HepG2 (cell line): ENCODE measurements around the gene NELFB. TPM values are rescaled to one million over a fixed set of nuclear protein-coding genes. Genes with fewer than 3 reads are reported as not detected.

ENCODE experiments used
- ATAC-seq: fragments of 200-7000 bp; cut with Tn5 transposase; 3 replicates; pipeline ENCODE4 v1.9.1; 2020; ENCODE audit warnings: mild to moderate bottlenecking, moderate library complexity
- BruUV-seq: library from RNA; stranded (reverse); fragments of 400-500 nt; replicated peaks from 2 replicates; lab custom pipeline; 2021; lab: Mats Ljungman, UMichigan
- CTCF ChIA-PET: fragments of 300-600 bp; formaldehyde crosslinking; extraction: SDS; loops from one replicate; lab custom pipeline; 2021; ENCODE audit warnings: low total read pairs, inconsistent platforms, low intra/inter-chr PET ratio; lab: Yijun Ruan, JAX
- POLR2A ChIA-PET: fragments of 350-600 bp; sonication (Branson Sonifier 250); formaldehyde crosslinking; loops from one replicate; lab custom pipeline; 2020; ENCODE audit warnings: antibody characterized with exemption, inconsistent platforms; lab: Yijun Ruan, JAX
- DNase-seq: peaks from one replicate; pipeline ENCODE4 v3.0.0-alpha.2; 2015; ENCODE audit warnings: low spot score
- FAIRE-seq: peaks from 3 replicates; lab custom pipeline; 2011; peaks lifted over from hg19 to GRCh38; lab: Jason Lieb, UNC
- H2AFZ ChIP-seq: one replicate; pipeline ENCODE4 v1.6.1; 2011; ENCODE audit warnings: low read length, inconsistent platforms
- H3K27ac ChIP-seq: fragments of 300-600 bp; 3 replicates; pipeline ENCODE4 v1.8.0; 2011; ENCODE audit warnings: mixed run types, mild to moderate bottlenecking, mixed read lengths, low read length, inconsistent platforms; ENCODE audit not compliant: insufficient read depth; ENCODE audit errors: extremely low read length
- H3K27me3 ChIP-seq, 2 experiments: fragments of 200-600 bp in 1 of 2; 2 replicates in 1 of 2; 3 replicates in 1 of 2; pipeline versions ENCODE4 v1.6.0 to v1.8.0; 2011; ENCODE audit warnings: low read length in 2 of 2, mild to moderate bottlenecking in 2 of 2, moderate library complexity in 2 of 2, inconsistent platforms in 1 of 2; ENCODE audit not compliant: insufficient read depth in 2 of 2, control insufficient read depth in 1 of 2
- H3K36me3 ChIP-seq, 2 experiments: fragments of 200-600 bp in 1 of 2; replicated peaks in 1 of 2; 2 replicates in 1 of 2; 3 replicates in 1 of 2; pipeline versions ENCODE4 v1.5.1 to v1.8.0; 2011; ENCODE audit warnings: low read length in 2 of 2, inconsistent platforms in 1 of 2; ENCODE audit not compliant: insufficient read depth in 2 of 2, control insufficient read depth in 1 of 2
- H3K4me1 ChIP-seq: 2 replicates; pipeline ENCODE4 v1.5.1; 2012; ENCODE audit warnings: low read length, inconsistent platforms; ENCODE audit not compliant: insufficient read depth
- H3K4me2 ChIP-seq: 2 replicates; pipeline ENCODE4 v1.6.0; 2011; ENCODE audit warnings: low read depth, low read length, inconsistent platforms
- H3K4me3 ChIP-seq, 3 experiments: fragments of 200-600 bp in 1 of 3; sonication (generic), shearing (Covaris generic) in 1 of 3; replicated peaks in 1 of 3; 2 replicates each; pipeline ENCODE4 v1.5.1; 2011 to 2016; ENCODE audit warnings: low read length in 3 of 3, inconsistent platforms in 2 of 3, low read depth in 2 of 3, mild to moderate bottlenecking in 2 of 3, control low read depth in 1 of 3, mixed read lengths in 1 of 3; ENCODE audit not compliant: insufficient read depth in 1 of 3
- H3K79me2 ChIP-seq: one replicate; pipeline ENCODE4 v1.6.1; 2011; ENCODE audit warnings: low read length, inconsistent platforms; ENCODE audit not compliant: insufficient read depth
- H3K9ac ChIP-seq: 2 replicates; pipeline ENCODE4 v1.6.0; 2011; ENCODE audit warnings: mild to moderate bottlenecking, low read depth, low read length, inconsistent platforms; ENCODE audit not compliant: insufficient read depth
- H3K9me3 ChIP-seq: 2 replicates; pipeline ENCODE4 v1.5.1; 2012; ENCODE audit warnings: mild to moderate bottlenecking, low read length
- H4K20me1 ChIP-seq: 2 replicates; pipeline ENCODE4 v1.6.0; 2011; ENCODE audit warnings: inconsistent platforms, mild to moderate bottlenecking, low read length, moderate library complexity; ENCODE audit not compliant: insufficient read depth
- EEA1 ChIP-seq: sonication (generic); formaldehyde crosslinking; IDR thresholded peaks from 2 replicates; pipeline ENCODE4 v1.5.1; 2020; ENCODE audit warnings: mild to moderate bottlenecking, missing genetic modification reagents, borderline replicate concordance
- HDAC2 ChIP-seq: sonication (generic); formaldehyde crosslinking; IDR thresholded peaks from 2 replicates; pipeline ENCODE4 v1.4.0; 2020; ENCODE audit warnings: missing genetic modification reagents
- HMG20A ChIP-seq: IDR thresholded peaks from 2 replicates; pipeline ENCODE4 v1.6.1; 2016; ENCODE audit warnings: borderline replicate concordance
- NFYB ChIP-seq: sonication (generic); formaldehyde crosslinking; IDR thresholded peaks from 2 replicates; pipeline ENCODE4 v1.4.0; 2020; ENCODE audit warnings: missing genetic modification reagents
- NFYC ChIP-seq: IDR thresholded peaks from 2 replicates; pipeline ENCODE4 v1.6.1; 2016; ENCODE audit warnings: missing genetic modification reagents, missing compliant biosample characterization
- NR2F6 ChIP-seq, 2 experiments: IDR thresholded peaks; 2 replicates each; pipeline ENCODE4 v1.6.1; 2016; ENCODE audit warnings: antibody characterized with exemption in 1 of 2, mild to moderate bottlenecking in 1 of 2
- SOX13 ChIP-seq, 3 experiments: fragments of 450-650 bp in 1 of 3; sonication (generic) in 1 of 3; formaldehyde crosslinking in 1 of 3; IDR thresholded peaks in 2 of 3; conservative IDR thresholded peaks in 1 of 3; 2 replicates each; pipeline versions ENCODE4 v1.5.0 to v1.6.1; 2016 to 2020; ENCODE audit warnings: antibody characterized with exemption in 1 of 3, mild to moderate bottlenecking in 1 of 3, missing compliant biosample characterization in 1 of 3, missing genetic modification reagents in 1 of 3, moderate library complexity in 1 of 3
- SOX6 ChIP-seq, 2 experiments: fragments of 450-650 bp in 1 of 2; sonication (generic) in 1 of 2; formaldehyde crosslinking in 1 of 2; IDR thresholded peaks; 2 replicates each; pipeline versions ENCODE4 v1.4.0 to v1.6.1; 2017 to 2020; ENCODE audit warnings: antibody characterized with exemption in 1 of 2, mild to moderate bottlenecking in 1 of 2, missing genetic modification reagents in 1 of 2
- TCF7 ChIP-seq: sonication (generic); IDR thresholded peaks from 2 replicates; pipeline ENCODE4 v1.6.1; 2016; ENCODE audit warnings: antibody characterized with exemption, low read depth
- ZBTB38 ChIP-seq: sonication (generic); formaldehyde crosslinking; IDR thresholded peaks from 2 replicates; pipeline ENCODE4 v1.5.1; 2020; ENCODE audit warnings: mild to moderate bottlenecking, missing genetic modification reagents
- ZNF329 ChIP-seq: sonication (generic); formaldehyde crosslinking; IDR thresholded peaks from 2 replicates; pipeline ENCODE4 v1.9.0; 2021; ENCODE audit warnings: low read depth, mild to moderate bottlenecking, missing genetic modification reagents
- ZNF7 ChIP-seq: IDR thresholded peaks from 2 replicates; pipeline ENCODE4 v1.6.1; 2016; ENCODE audit warnings: missing biosample characterization, missing genetic modification reagents
- ZSCAN29 ChIP-seq: sonication (generic); formaldehyde crosslinking; conservative IDR thresholded peaks from 2 replicates; pipeline ENCODE4 v1.4.0; 2020; ENCODE audit warnings: mild to moderate bottlenecking, missing genetic modification reagents
- WGBS: methylation state at CpG from one replicate; pipeline ENCODE4 v1.1.6; 2017; ENCODE audit warnings: low lambda C conversion rate; 5-methylcytosine and 5-hydroxymethylcytosine counted together
- in situ Hi-C: cut with HindIII; loops from 2 replicates; pipeline ENCODE4 v1.10.0; 2017; ENCODE audit warnings: low pct_unique_long_range_greater_than_20kb; ENCODE audit not compliant: extremely low pct_ligation_motif_present
- intact Hi-C: fragments of 100-400 bp; cut with micrococcal nuclease; formaldehyde crosslinking; loops from one replicate; pipeline ENCODE4 v1.10.0; 2022; ENCODE audit not compliant: unreplicated experiment
- polyA plus RNA-seq, 8 experiments: library from polyadenylated mRNA; depleted of rRNA in 3 of 8; stranded (reverse) in 7 of 8; unstranded in 1 of 8; fragments of >200 nt; fragmentation: Illumina TruSeq in 4 of 8; extraction: Trizol in 4 of 8; gene quantifications; 2 replicates each; pipeline versions ENCODE4 v1.2.1 to v1.2.3, GENCODE V29; 2011 to 2016; ENCODE audit warnings: low read depth in 4 of 8, missing spikeins in 1 of 8, mixed read lengths in 1 of 8; ENCODE audit not compliant: insufficient read depth in 1 of 8
- total RNA-seq, 5 experiments: library from RNA; depleted of rRNA; stranded (reverse); fragments of >200 nt; fragmentation: Illumina TruSeq; extraction: Trizol; gene quantifications; 2 replicates each; pipeline ENCODE4 v1.2.3, GENCODE V29; 2016; ENCODE audit warnings: low read depth in 1 of 5
- TF ChIP-seq, protein P1 (sequence below): sonication (generic); formaldehyde crosslinking; IDR thresholded peaks from 2 replicates; pipeline ENCODE4 v1.5.0; 2020; ENCODE audit warnings: mild to moderate bottlenecking, missing genetic modification reagents, borderline replicate concordance
- TF ChIP-seq, protein P2 (sequence below): sonication (generic); formaldehyde crosslinking; IDR thresholded peaks from 2 replicates; pipeline ENCODE4 v1.4.0; 2020; ENCODE audit warnings: missing genetic modification reagents

NELFB gene
- total and polyA plus RNA-seq, 2 of the 13 experiments (the other 11 are each of a cell fraction or from before 2014, with no cell fraction given) = 26.5 to 45.8 TPM

DNA sequence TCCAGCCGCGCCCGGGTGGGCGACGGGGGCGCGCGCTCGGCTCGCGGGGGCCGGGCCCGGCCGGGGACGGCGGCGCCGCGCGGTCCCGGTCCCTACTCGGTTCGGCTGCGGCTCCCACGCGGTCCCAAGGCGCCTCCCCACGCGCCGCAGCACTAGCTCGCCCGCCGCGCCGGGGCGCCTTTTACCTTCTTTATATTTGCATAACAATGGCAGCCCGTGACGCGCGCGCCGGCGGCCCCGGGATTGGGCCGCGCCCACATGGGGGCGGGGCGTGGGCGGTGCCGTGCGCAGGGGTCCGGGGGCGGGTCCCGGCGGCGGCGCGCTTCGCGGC is 47.0 kb downstream of the NELFB start, which contains the start of gene NRARP (continued):
- TF ChIP-seq, protein P1, sequence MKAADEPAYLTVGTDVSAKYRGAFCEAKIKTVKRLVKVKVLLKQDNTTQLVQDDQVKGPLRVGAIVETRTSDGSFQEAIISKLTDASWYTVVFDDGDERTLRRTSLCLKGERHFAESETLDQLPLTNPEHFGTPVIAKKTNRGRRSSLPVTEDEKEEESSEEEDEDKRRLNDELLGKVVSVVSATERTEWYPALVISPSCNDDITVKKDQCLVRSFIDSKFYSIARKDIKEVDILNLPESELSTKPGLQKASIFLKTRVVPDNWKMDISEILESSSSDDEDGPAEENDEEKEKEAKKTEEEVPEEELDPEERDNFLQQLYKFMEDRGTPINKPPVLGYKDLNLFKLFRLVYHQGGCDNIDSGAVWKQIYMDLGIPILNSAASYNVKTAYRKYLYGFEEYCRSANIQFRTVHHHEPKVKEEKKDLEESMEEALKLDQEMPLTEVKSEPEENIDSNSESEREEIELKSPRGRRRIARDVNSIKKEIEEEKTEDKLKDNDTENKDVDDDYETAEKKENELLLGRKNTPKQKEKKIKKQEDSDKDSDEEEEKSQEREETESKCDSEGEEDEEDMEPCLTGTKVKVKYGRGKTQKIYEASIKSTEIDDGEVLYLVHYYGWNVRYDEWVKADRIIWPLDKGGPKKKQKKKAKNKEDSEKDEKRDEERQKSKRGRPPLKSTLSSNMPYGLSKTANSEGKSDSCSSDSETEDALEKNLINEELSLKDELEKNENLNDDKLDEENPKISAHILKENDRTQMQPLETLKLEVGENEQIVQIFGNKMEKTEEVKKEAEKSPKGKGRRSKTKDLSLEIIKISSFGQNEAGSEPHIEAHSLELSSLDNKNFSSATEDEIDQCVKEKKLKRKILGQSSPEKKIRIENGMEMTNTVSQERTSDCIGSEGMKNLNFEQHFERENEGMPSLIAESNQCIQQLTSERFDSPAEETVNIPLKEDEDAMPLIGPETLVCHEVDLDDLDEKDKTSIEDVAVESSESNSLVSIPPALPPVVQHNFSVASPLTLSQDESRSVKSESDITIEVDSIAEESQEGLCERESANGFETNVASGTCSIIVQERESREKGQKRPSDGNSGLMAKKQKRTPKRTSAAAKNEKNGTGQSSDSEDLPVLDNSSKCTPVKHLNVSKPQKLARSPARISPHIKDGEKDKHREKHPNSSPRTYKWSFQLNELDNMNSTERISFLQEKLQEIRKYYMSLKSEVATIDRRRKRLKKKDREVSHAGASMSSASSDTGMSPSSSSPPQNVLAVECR = no peak
- TF ChIP-seq NFYC (CRISPR knock-in tag) (0 out of 2 replicates have a peak, but pooled peaks have one; percentile 30), SOX13 (IDR thresholded peaks at IDR 0.05) (0 out of 2 replicates have a peak, but pooled peaks have one; percentile 52), SOX13 (CRISPR knock-in tag; conservative IDR thresholded peaks at IDR 0.05 in 1 of 2, IDR thresholded peaks at IDR 0.05 in 1 of 2) (peak in 1 of 2 experiments; percentile 88; a peak in 2 of 4 replicates), SOX6 (IDR thresholded peaks at IDR 0.05) (no peak), SOX6 (CRISPR knock-in tag; IDR thresholded peaks at IDR 0.05) (peak; percentile 27; the same call in 1 of the 2 replicates), NFYB (CRISPR knock-in tag) (peak; percentile 37)

GRCh38 chr9:137302449-137303150 is 47.5 kb downstream of the NELFB start:
- CTCF ChIA-PET = no interaction called here
- peak; percentile 6; the same call in 1 of the 3 replicates for ATAC-seq
- in situ Hi-C loops = no loop called here
- Histone ChIP-seq H3K4me3 (peak overlapping the region in 2 of 3 experiments; percentile 36 to 52; a peak in 3 of 6 replicates), H3K9me3 (no peaks in the 10 kb centered on the region), H3K4me1 (peaks cover 71% of the 10 kb centered on the region), H3K9ac (no peak overlapping the region), H3K27me3 (peaks cover 14 to 77% of the 10 kb centered on the region in 2 experiments), H3K27ac (no peak overlapping the region), H3K79me2 (no peaks in the 10 kb centered on the region), H4K20me1 (no peaks in the 10 kb centered on the region), H2AFZ (no peak overlapping the region), H3K4me2 (peak overlapping the region; percentile 45; the same call in 1 of the 2 replicates), H3K36me3 (no peaks in the 10 kb centered on the region)
- no peak for FAIRE-seq
- intact Hi-C loops = loop anchor here (10.0 kb wide), 1 partner anchor 102 kb away; no protein-coding TSS in a partner anchor
- 29% methylated on average over 12 of the region's 78 CpGs for WGBS
- no TSS peak for BruUV-seq
- POLR2A ChIA-PET = interaction anchor here (0.9 to 1.9 kb wide), 7 partner anchors 8 to 146 kb away, joined by 3 to 6 read pairs (median 5); partner anchors contain the start of genes ENTPD8, EXD3, NOXA1 and TOR4A
- no peak for DNase-seq
- no peak for TF ChIP-seq NR2F6 (IDR thresholded peaks at IDR 0.05)
- TF ChIP-seq NR2F6 (CRISPR knock-in tag; IDR thresholded peaks at IDR 0.05) = no peak
- TF ChIP-seq EEA1 (CRISPR knock-in tag) = no peak
- no peak for TF ChIP-seq HMG20A
- TF ChIP-seq, protein P2, sequence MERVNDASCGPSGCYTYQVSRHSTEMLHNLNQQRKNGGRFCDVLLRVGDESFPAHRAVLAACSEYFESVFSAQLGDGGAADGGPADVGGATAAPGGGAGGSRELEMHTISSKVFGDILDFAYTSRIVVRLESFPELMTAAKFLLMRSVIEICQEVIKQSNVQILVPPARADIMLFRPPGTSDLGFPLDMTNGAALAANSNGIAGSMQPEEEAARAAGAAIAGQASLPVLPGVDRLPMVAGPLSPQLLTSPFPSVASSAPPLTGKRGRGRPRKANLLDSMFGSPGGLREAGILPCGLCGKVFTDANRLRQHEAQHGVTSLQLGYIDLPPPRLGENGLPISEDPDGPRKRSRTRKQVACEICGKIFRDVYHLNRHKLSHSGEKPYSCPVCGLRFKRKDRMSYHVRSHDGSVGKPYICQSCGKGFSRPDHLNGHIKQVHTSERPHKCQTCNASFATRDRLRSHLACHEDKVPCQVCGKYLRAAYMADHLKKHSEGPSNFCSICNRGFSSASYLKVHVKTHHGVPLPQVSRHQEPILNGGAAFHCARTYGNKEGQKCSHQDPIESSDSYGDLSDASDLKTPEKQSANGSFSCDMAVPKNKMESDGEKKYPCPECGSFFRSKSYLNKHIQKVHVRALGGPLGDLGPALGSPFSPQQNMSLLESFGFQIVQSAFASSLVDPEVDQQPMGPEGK (CRISPR knock-in tag) = peak; percentile 55
- no peak for TF ChIP-seq TCF7
- no peak for TF ChIP-seq HDAC2 (CRISPR knock-in tag)
- no peak for TF ChIP-seq ZNF329
- TF ChIP-seq ZNF7 (CRISPR knock-in tag) = no peak
- TF ChIP-seq ZBTB38 (CRISPR knock-in tag) = peak; percentile 31; the same call in 1 of the 2 replicates
- no peak for TF ChIP-seq ZSCAN29 (CRISPR knock-in tag)
